HG03060 (cell line): ENCODE measurements around the gene HOXD13.

Source experiments
- ATAC-seq: cut with Tn5 transposase; IDR thresholded peaks from one replicate; pipeline ENCODE4 v1.9.1; 2021; ENCODE audit warnings: low read depth, moderate number of reproducible peaks; ENCODE audit not compliant: unreplicated experiment

The HOXD13 gene

GRCh38 chr2:176130147-176130956 is 37.8 kb downstream of the HOXD13 start:
- ATAC-seq = no peak

GRCh38 chr2:176130957-176131847 is 38.7 kb downstream of the HOXD13 start:
- ATAC-seq = no peak

- ATAC-seq = no peak
These were observed 39.3 kb downstream of the HOXD13 start for GRCh38 chr2:176131848-176132158.

- ATAC-seq = no peak
These were observed 40.0 kb downstream of the HOXD13 start for GRCh38 chr2:176132205-176133171.

DNA sequence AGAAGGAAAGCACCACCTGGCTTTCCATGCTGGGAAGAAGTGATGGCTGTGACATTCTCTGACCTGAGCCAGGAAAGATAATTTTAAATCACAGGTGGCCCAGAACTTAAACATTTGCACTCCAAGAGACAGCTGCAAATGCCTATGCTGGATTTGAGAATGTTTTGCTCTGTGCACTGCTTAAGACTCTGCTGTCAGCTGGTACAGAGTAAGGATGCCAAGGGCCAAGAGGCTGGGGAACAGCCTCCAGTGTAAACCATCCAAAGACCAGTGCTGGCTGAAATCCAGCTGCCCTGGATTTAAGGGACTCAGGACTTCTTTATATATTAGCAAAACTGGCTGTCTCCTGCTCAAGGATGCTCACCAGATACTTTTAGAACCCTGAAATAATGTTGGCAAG is 40.9 kb downstream of the HOXD13 start:
- no peak for ATAC-seq

DNA sequence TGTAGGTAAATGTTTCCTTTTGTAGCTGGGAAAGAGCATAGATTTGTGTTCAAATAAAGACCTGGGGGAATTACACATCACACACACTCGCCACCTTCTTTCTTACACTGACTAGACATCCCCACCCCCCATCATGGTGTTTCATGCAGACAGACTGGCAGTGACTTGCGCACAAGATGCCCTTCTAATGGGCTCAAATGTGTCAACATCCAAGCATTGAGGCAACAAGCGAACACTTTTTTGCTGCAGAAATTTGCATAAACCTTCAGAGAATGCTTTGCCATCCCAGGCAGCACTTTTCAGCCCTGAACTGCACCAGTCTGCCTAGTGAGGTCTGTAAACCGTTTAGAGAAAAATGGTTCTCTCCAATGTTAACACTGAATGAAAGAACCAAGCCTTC is 41.5 kb downstream of the HOXD13 start:
- no peak for ATAC-seq

- ATAC-seq = no peak
These were observed 42.5 kb downstream of the HOXD13 start for GRCh38 chr2:176135035-176135440.

DNA sequence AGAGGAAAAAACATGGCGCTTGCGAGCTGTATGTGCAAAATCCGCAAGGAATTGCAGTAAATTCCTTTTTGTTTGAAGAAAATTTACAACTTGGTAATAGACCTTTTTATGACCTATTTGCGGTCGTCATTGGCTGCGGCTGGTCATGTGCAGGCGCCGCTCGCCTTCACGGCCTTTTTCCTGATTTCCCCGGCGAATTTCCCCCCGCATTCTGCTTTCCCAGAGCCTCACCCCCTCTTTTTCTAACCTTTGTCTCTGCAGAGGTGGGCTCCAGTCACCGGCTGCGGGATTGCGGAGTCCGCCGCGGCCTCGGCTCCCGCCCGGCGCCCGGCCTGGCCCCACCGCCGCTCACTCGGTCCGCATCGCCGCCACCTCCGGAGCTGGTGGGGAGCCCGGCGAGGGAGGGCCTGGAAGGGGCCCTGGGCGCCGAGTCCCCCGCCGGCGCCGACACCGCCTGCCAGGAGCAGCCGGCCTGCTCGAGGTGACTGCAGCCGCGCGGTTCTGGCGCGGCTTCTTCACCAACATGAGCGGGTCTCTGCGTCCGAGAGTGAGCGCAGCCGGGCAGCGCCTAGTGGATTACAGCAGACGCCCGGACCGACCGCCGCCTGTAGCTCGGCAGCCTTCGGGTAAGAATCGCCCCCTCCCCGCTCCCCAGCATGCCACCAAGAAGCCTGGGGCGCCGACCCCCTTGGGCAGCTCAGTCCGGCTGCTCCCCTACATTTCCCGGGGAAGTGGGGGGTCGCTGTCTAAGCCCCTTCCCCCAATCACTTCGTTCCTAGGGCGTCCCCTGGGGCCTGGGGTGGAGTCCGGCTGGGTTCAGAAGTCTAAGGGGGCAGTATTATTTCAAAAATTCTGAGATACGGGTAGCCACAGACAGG is 44.1 kb downstream of the HOXD13 start:
- ATAC-seq = no peak

- no peak for ATAC-seq
These were observed 44.7 kb downstream of the HOXD13 start for GRCh38 chr2:176137252-176137580.

DNA sequence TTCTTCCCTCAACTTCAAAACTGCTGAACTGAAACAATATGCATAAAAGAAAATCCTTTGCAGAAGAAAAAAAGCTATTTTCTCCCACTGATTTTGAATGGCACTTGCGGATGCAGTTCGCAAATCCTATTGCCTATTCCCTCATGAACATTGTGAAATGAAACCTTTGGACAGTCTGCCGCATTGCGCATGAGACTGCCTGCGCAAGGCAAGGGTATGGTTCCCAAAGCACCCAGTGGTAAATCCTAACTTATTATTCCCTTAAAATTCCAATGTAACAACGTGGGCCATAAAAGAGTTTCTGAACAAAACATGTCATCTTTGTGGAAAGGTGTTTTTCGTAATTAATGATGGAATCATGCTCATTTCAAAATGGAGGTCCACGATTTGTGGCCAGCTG is 45.4 kb downstream of the HOXD13 start:
- ATAC-seq = no peak

DNA sequence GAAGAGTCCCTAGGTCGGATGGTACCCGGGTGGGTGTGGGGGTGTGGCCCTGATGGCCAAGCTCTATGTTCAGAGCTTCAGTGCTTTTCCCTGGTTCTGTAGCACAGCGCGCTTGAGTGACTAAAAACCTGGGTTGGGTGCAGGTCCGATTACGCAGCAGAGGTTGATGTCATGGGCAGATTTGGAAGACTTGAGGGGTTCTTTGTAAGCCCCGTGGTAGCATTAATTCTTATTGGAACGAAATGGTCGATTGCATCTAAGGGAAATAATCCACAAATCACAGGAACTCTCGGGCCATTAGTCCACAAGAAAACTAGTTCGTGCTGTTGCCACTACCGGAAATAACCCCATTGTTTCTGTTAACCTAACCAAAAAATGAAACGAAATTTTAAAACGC is 46.0 kb downstream of the HOXD13 start:
- no peak for ATAC-seq

- no peak for ATAC-seq
These were observed 46.6 kb downstream of the HOXD13 start for GRCh38 chr2:176138923-176139660.

GRCh38 chr2:176139661-176140512 is 47.4 kb downstream of the HOXD13 start:
- ATAC-seq = no peak

DNA sequence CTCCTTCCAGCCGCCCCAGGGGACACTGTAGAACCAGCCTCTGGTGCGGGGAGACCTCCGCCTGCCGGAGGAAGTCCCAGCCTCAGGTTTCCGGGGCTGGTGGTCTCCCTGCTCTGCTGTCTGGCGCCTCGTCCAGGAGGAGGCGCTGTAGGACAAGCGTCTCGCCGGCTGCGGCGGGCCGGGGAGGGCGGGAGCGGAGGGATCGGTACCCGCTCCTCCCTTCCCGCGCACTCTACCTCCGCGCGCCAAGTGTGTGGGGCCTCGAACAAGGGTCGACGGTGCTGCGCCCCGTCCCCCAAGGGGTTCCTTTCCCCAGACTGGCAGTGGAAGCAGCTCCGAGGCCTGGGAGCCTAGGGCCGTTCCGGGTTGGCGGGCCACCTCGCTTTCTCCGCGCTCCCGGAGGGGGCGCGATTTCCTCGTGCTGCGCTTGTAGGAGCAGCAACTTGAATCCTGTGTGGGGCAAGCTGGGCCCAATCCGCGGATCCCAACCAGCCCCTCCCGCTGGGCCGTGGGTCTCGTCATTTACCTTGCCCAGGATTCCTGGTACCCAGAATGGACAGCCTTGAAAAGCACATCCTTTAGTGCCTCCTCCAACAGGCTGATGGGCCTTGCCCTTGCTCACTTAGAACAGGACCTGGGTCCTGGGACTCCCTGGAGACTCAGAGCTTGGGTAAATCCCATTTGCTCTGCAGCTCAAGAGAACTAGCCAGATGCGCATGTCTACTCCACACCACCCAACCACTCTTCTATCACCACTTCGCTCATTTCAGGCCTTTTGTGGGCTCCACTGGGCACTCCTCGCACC is 48.2 kb downstream of the HOXD13 start:
- peak; percentile 67 for ATAC-seq

- ATAC-seq = no peak
These were observed 49.8 kb downstream of the HOXD13 start for GRCh38 chr2:176142281-176142680.
